Lung microvascular endothelial cell (primary cell): ENCODE measurements around the gene TRIM3. TPM values are rescaled to one million over a fixed set of nuclear protein-coding genes. Genes with fewer than 3 reads are reported as not detected.
A peak's percentile ranks its signal among the peaks of the same experiment; 100 is the strongest.

ENCODE experiments used
- DNase-seq, 2 donors: peaks; one replicate each; pipeline versions ENCODE4 v3.0.0 to v3.0.0-alpha.2; 2010; ENCODE audit warnings: low read depth in 2 of 2
- total RNA-seq: library from RNA; depleted of rRNA; stranded (reverse); fragments of >200 nt; gene quantifications from 2 replicates; pipeline ENCODE4 v1.2.1, GENCODE V29; 2014

The TRIM3 gene
- total RNA-seq, 1 donor from 2014 or later, result 21.6 TPM

DNA sequence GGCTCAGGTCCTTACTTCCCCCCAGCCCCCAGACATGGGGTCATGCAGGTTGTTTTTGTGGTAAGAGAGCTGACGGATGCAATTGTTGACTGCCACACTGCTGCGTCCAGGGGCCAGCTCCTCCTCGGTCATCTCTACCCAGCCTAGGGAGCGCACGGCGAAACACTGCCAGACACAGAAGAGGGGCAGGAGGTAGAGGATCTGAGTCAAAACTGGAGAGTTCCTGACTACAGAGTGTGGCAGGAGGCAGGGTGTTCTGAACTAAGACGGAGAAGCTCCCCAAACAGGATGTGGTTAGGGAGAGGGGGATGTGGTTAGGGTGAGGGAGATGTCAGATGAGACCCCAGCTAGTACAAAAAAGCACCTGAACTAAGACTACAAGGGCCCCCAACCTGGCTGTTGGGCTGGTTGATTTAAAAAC, 71.2 kb downstream of the TRIM3 start:
- DNase-seq, result peak in 1 of 2 donors; percentile 54

DNA sequence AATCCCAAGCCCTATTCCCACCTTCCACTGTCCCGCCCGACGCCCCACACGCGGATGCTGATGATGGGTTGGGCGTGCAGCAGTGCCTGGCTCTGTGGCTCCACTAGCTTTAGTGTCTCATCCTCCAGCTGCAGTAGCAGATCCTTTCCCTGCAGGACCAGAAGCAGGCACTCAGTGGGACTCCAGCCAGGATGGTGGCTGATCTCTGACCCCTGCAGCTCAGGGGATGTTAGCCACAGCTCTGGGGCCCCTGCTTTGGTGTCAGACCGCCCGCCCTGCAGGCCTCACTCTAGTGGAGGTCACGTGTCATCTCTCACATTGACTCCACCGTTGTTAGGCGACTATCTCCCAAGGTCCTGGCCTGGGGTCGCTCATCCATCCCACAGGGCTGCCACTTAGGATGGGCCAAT, 71.7 kb downstream of the TRIM3 start:
- no peak for DNase-seq

DNA sequence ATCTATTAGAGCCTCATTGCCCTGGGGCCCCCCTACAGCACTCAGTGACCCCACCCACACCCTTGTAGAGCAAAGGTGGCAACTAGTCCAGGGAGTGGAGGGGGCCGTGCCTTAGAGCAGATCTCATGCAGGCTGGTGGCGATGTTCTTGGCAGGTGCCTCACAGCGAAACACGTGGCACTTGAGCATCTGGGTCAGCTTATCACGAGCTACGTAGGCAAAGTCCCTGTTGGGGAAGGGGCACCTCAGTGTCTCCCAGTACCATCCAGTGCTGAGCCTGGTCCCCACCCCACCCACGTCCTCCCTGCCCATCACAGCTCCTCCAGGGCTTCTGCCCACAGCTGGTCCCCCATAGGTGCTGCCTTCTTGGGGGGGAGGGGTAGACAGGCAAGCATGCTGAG, 72.3 kb downstream of the TRIM3 start:
- no peak for DNase-seq

DNA sequence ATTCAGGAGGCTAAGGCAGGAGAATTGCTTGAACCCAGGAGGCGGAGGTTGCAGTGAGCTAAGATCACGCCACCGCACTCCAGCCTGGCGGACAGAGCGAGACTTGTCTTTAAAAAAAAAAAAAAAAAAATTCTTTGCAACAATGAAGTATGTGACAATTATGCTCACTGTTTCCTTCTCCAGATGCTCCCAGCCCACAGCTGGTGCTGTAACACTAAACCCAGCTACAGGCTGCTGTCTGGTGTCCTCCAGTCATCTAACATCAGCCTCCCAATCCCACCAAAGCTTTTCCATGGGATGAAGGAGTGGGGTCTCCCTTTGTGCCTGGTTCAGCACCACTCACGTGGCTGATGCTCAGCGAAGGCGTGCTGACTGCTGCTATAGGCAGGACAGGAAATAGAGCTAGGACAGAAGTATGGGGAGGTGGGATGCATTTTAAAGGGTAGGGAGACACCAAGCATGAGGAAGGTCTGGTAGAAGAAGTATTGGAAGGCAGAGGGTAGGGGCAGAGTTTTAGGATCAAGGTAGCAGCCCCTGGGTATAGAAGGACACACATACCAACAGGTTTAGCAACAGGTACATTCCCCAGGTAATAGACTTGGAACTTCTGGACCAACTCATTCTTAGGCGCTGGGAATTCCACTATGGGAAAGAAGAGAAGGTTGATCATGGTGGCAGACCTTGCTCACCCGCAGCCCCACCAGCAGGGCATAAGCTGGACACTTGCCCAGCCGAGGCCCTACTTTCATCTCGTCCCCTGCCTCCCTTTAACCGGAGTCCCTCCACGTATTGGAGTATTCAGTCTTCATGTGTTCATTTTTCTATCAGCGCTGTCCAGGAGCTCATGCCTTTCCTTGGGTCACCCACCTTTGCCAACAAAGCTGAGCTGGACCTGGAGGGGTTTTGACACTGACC, 73.1 kb downstream of the TRIM3 start:
- DNase-seq, result no peak

Other genes starting within 250 kb of the TRIM3 start
- 5.4 and 10.7 TPM in 2 replicates for gene FHIP1B, start 239.3 kb downstream of the TRIM3 start, total RNA-seq
- gene CNGA4, start 234.9 kb downstream of the TRIM3 start, total RNA-seq, result not detected in 2 replicates
- not detected in 2 replicates for gene CCKBR, start 214.1 kb downstream of the TRIM3 start, total RNA-seq
- 43.1 and 201 TPM in 2 replicates for gene CAVIN3, start 153.4 kb downstream of the TRIM3 start, total RNA-seq
- gene SMPD1, start 83.5 kb downstream of the TRIM3 start, total RNA-seq, result 14.6 and 20.0 TPM in 2 replicates
- gene APBB1, start 54.8 kb downstream of the TRIM3 start, total RNA-seq, result 26.6 and 29.2 TPM in 2 replicates
- gene HPX, start 33.0 kb downstream of the TRIM3 start, total RNA-seq, result 0.22 TPM in 1 of 2 replicates, not detected in the other
- 27.6 and 27.7 TPM in 2 replicates for gene ARFIP2, start 7.4 kb upstream of the TRIM3 start, total RNA-seq
- 16.3 and 28.6 TPM in 2 replicates for gene TIMM10B, start 7.6 kb upstream of the TRIM3 start, total RNA-seq
- gene DNHD1, start 23.3 kb upstream of the TRIM3 start, total RNA-seq, result 0.65 and 1.6 TPM in 2 replicates
- 6.1 and 10.3 TPM in 2 replicates for gene RRP8, start 129.7 kb upstream of the TRIM3 start, total RNA-seq
- 95.9 and 109 TPM in 2 replicates for gene ILK, start 129.8 kb upstream of the TRIM3 start, total RNA-seq
- 27.7 and 34.1 TPM in 2 replicates for gene TAF10, start 138.3 kb upstream of the TRIM3 start, total RNA-seq
- gene TPP1, start 145.5 kb upstream of the TRIM3 start, total RNA-seq, result 61.2 and 69.2 TPM in 2 replicates
- gene DCHS1, start 181.9 kb upstream of the TRIM3 start, total RNA-seq, result 28.3 and 46.2 TPM in 2 replicates
- gene MRPL17, start 209.4 kb upstream of the TRIM3 start, total RNA-seq, result 44.7 and 47.4 TPM in 2 replicates